ENCODE results near the gene SOAT2.

GRCh38 chr12:53103860-53104305, 597 bp downstream of the SOAT2 start:
- no peak for TF ChIP-seq CTCF (IDR thresholded peaks at IDR 0.05)
- no peak for TF ChIP-seq POLR2A (IDR thresholded peaks at IDR 0.05)
